Measurements from ENCODE around the gene GGA1. TPM values are rescaled to one million over a fixed set of nuclear protein-coding genes. Genes with fewer than 3 reads are reported as not detected.

GGA1 gene
- total and polyA plus RNA-seq, 9 of the 15 experiments (the other 6 are each of a cell fraction or from before 2014, with no cell fraction given) = 1.5 to 69.5 (median 31.6) TPM

- BruUV-seq (replicated peaks) = no TSS peak
- Histone ChIP-seq H3K4me1 (replicated peaks in 1 of 2; ENCODE audit: control insufficient read depth in 2 of 2, insufficient read depth in 2 of 2, low read length in 2 of 2) (peaks cover 12 to 21% of the 10 kb centered on the region in 2 experiments; a peak in 4 of 5 replicates), H4K20me1 (replicated peaks; ENCODE audit: control insufficient read depth, insufficient read depth, low read length) (no peaks in the 10 kb centered on the region), H3K9me1 (ENCODE audit: control insufficient read depth, insufficient read depth, low read length) (peaks cover 3% of the 10 kb centered on the region), H2AFZ (ENCODE audit: low read depth, low read length) (peak overlapping the region; percentile 97), H3K36me3 (ENCODE audit: control insufficient read depth, insufficient read depth, low read length) (peaks cover 12% of the 10 kb centered on the region; the same call in 1 of the 3 replicates), H3K9me3 (replicated peaks; ENCODE audit: control insufficient read depth, insufficient read depth, low read depth, low read length) (no peaks in the 10 kb centered on the region), H3K79me2 (ENCODE audit: control insufficient read depth, insufficient read depth, low read length) (peaks cover 34% of the 10 kb centered on the region), H3K27me3 (ENCODE audit: control insufficient read depth in 2 of 2, insufficient read depth in 2 of 2, low read length in 2 of 2) (no peaks in the 10 kb centered on the region), H3K4me2 (ENCODE audit: insufficient read depth, low read length) (peak overlapping the region; percentile 84), H3K4me3 (peak overlapping the region; percentile 95), H3K27ac (ENCODE audit: extremely low read depth, low read depth, low read length) (peak overlapping the region; percentile 97), H3K9ac (ENCODE audit: insufficient read depth in 1 of 2, low read depth in 2 of 2, low read length in 2 of 2) (peak overlapping the region; percentile 92 to 95)
- DNase-seq (ENCODE audit: extremely low read depth in 1 of 4, low spot score in 3 of 4) (peak in 1 of 4 experiments; percentile 83), FAIRE-seq (peak; percentile 88), ATAC-seq (no peak)
- TF ChIP-seq PHB (CRISPR knock-in tag; IDR thresholded peaks at IDR 0.05) (no peak), MYC (IDR thresholded peaks at IDR 0.05; ENCODE audit: low read depth, low read length) (no peak; the same call in 1 of the 2 replicates), MYC (CRISPR knock-in tag; IDR thresholded peaks at IDR 0.05; ENCODE audit: borderline replicate concordance, low read depth) (0 out of 2 replicates have a peak, but pooled peaks have one; percentile 46), E2F6 (IDR thresholded peaks at IDR 0.05; ENCODE audit: borderline replicate concordance in 1 of 2, extremely low read depth in 1 of 2, insufficient read depth in 1 of 2, insufficient read length in 1 of 2, low read depth in 1 of 2, low read length in 1 of 2, poor library complexity in 1 of 2, severe bottlenecking in 1 of 2) (peak in 1 of 2 experiments; percentile 83), BRF2 (IDR thresholded peaks at IDR 0.05; ENCODE audit: borderline replicate concordance, insufficient read depth, insufficient read length) (no peak), ELF1 (tag; IDR thresholded peaks at IDR 0.05) (no peak), XRCC5 (IDR thresholded peaks at IDR 0.05; ENCODE audit: low read depth, low read length) (no peak), TAF1 (IDR thresholded peaks at IDR 0.05; ENCODE audit: control insufficient read depth, extremely low read depth, insufficient read depth, low read length, severe bottlenecking) (peak; percentile 4), ZBTB8A (IDR thresholded peaks at IDR 0.05; ENCODE audit: partially characterized antibody) (no peak), ZFP91 (CRISPR knock-in tag; IDR thresholded peaks at IDR 0.05) (no peak), CBX3 (IDR thresholded peaks at IDR 0.05; ENCODE audit: borderline replicate concordance in 1 of 2, low read length in 2 of 2) (peak in 1 of 2 experiments; percentile 72; a peak in 2 of 3 replicates), RFX1 (IDR thresholded peaks at IDR 0.05) (no peak), TBP (optimal IDR thresholded peaks at IDR 0.05; ENCODE audit: low read depth, low read length) (peak; percentile 25), ASH1L (IDR thresholded peaks at IDR 0.05; ENCODE audit: borderline replicate concordance, low read depth, partially characterized antibody) (peak; percentile 40), NCOA2 (IDR thresholded peaks at IDR 0.05; ENCODE audit: partially characterized antibody in 2 of 2) (no peak)
- ChIA-PET CTCF (ENCODE audit: low intra/inter-chr PET ratio) (interaction anchor here (0.7 kb wide), 1 partner anchor 63 kb away, joined by 4 read pairs; no protein-coding TSS in a partner anchor), POLR2A (interaction anchor here (0.5 to 2.1 kb wide), 13 partner anchors 9 to 212 kb away, joined by 3 to 5 read pairs (median 3); partner anchors contain the start of gene PDXP)
- intact Hi-C loops (cut with micrococcal nuclease) = no loop called here
- in situ Hi-C loops (cut with MboI) = no loop called here
- WGBS (ENCODE audit: insufficient coverage, low coverage, missing lambda C conversion rate) = 0% methylated on average over 13 of the region's 17 CpGs
Measured at GRCh38 chr22:37607935-37608476, 628 bp upstream of the GGA1 start.

Data from K562 (cell line).